ENCODE measurements around the gene PPTC7. TPM values are rescaled to one million over a fixed set of nuclear protein-coding genes. Genes with fewer than 3 reads are reported as not detected.
"Not testable (repeated sequence)": the region's sequence is repeated elsewhere in the genome, so short reads cannot be mapped to it uniquely, and the experiment has no call there.

The PPTC7 gene
- total RNA-seq, 1 experiment from 2014 or later = 15.3 TPM

- in situ Hi-C loops (cut with HindIII; ENCODE audit: low sequenced_read_pairs) = no loop called here
- no peak for DNase-seq (ENCODE audit: low spot score)
Observed at GRCh38 chr12:110590806-110591326, 7.7 kb upstream of the PPTC7 start.

GRCh38 chr12:110590059-110590458 lies 6.9 kb upstream of the PPTC7 start:
- no peak for DNase-seq (ENCODE audit: low spot score)
- in situ Hi-C loops (cut with HindIII; ENCODE audit: low sequenced_read_pairs) = no loop called here

- DNase-seq (ENCODE audit: low spot score); in situ Hi-C loops (cut with HindIII; ENCODE audit: low sequenced_read_pairs): not testable (repeated sequence)
Observed at GRCh38 chr12:110587102-110587501, 4.0 kb upstream of the PPTC7 start.

GRCh38 chr12:110585231-110585799 lies 2.2 kb upstream of the PPTC7 start:
- no peak for DNase-seq (ENCODE audit: low spot score)
- in situ Hi-C loops (cut with HindIII; ENCODE audit: low sequenced_read_pairs) = no loop called here

- in situ Hi-C loops (cut with HindIII; ENCODE audit: low sequenced_read_pairs) = no loop called here
- peak; percentile 61 for DNase-seq (ENCODE audit: low spot score)
Observed at GRCh38 chr12:110582276-110583136, 612 bp downstream of the PPTC7 start.

- DNase-seq (ENCODE audit: low spot score) = peak; percentile 52
- in situ Hi-C loops (cut with HindIII; ENCODE audit: low sequenced_read_pairs) = no loop called here
Observed at GRCh38 chr12:110581931-110582275, 1.2 kb downstream of the PPTC7 start.

- DNase-seq (ENCODE audit: low spot score) = no peak
- in situ Hi-C loops (cut with HindIII; ENCODE audit: low sequenced_read_pairs) = no loop called here
Observed at GRCh38 chr12:110579535-110580253, 3.4 kb downstream of the PPTC7 start.

GRCh38 chr12:110578694-110579534 lies 4.2 kb downstream of the PPTC7 start:
- in situ Hi-C loops (cut with HindIII; ENCODE audit: low sequenced_read_pairs) = no loop called here
- DNase-seq (ENCODE audit: low spot score) = no peak

- DNase-seq (ENCODE audit: low spot score) = no peak
- in situ Hi-C loops (cut with HindIII; ENCODE audit: low sequenced_read_pairs) = no loop called here
Observed at GRCh38 chr12:110577864-110578693, 5.0 kb downstream of the PPTC7 start.

- DNase-seq (ENCODE audit: low spot score) = no peak
- in situ Hi-C loops (cut with HindIII; ENCODE audit: low sequenced_read_pairs) = no loop called here
Observed at GRCh38 chr12:110576504-110576903, 6.6 kb downstream of the PPTC7 start.

- in situ Hi-C loops (cut with HindIII; ENCODE audit: low sequenced_read_pairs) = no loop called here
Observed at GRCh38 chr12:110575326-110575725, 7.8 kb downstream of the PPTC7 start.

GRCh38 chr12:110574717-110575230 lies 8.3 kb downstream of the PPTC7 start:
- DNase-seq (ENCODE audit: low spot score); in situ Hi-C loops (cut with HindIII; ENCODE audit: low sequenced_read_pairs): not testable (repeated sequence)

More at GRCh38 chr12:110575326-110575725, 7.8 kb downstream of the PPTC7 start:
- DNase-seq (ENCODE audit: low spot score) = no peak

GRCh38 chr12:110574044-110574443 lies 9.1 kb downstream of the PPTC7 start:
- no peak for DNase-seq (ENCODE audit: low spot score)
- in situ Hi-C loops (cut with HindIII; ENCODE audit: low sequenced_read_pairs) = no loop called here

GRCh38 chr12:110570798-110571197 lies 12.3 kb downstream of the PPTC7 start:
- in situ Hi-C loops (cut with HindIII; ENCODE audit: low sequenced_read_pairs); DNase-seq (ENCODE audit: low spot score): not testable (repeated sequence)

- in situ Hi-C loops (cut with HindIII; ENCODE audit: low sequenced_read_pairs); DNase-seq (ENCODE audit: low spot score): not testable (repeated sequence)
Observed at GRCh38 chr12:110569838-110570237, 13.3 kb downstream of the PPTC7 start.

- DNase-seq (ENCODE audit: low spot score) = no peak
- in situ Hi-C loops (cut with HindIII; ENCODE audit: low sequenced_read_pairs) = no loop called here
Observed at GRCh38 chr12:110568752-110569151, 14.4 kb downstream of the PPTC7 start.

GRCh38 chr12:110566993-110567392 lies 16.1 kb downstream of the PPTC7 start:
- DNase-seq (ENCODE audit: low spot score) = no peak
- in situ Hi-C loops (cut with HindIII; ENCODE audit: low sequenced_read_pairs) = no loop called here
